Dedifferentiated amniotic fluid mesenchymal stem cell (primary cell): ENCODE measurements around the gene LAMP1.
A peak's percentile ranks its signal among the peaks of the same experiment; 100 is the strongest.
"Not testable (repeated sequence)": the region's sequence is repeated elsewhere in the genome, so short reads cannot be mapped to it uniquely, and the experiment has no call there.

Experiments used
- DNase-seq: peaks from one replicate; pipeline ENCODE4 v3.0.0-alpha.2; 2016; ENCODE audit errors: extremely low spot score

Gene LAMP1, protein sequence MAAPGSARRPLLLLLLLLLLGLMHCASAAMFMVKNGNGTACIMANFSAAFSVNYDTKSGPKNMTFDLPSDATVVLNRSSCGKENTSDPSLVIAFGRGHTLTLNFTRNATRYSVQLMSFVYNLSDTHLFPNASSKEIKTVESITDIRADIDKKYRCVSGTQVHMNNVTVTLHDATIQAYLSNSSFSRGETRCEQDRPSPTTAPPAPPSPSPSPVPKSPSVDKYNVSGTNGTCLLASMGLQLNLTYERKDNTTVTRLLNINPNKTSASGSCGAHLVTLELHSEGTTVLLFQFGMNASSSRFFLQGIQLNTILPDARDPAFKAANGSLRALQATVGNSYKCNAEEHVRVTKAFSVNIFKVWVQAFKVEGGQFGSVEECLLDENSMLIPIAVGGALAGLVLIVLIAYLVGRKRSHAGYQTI

DNA sequence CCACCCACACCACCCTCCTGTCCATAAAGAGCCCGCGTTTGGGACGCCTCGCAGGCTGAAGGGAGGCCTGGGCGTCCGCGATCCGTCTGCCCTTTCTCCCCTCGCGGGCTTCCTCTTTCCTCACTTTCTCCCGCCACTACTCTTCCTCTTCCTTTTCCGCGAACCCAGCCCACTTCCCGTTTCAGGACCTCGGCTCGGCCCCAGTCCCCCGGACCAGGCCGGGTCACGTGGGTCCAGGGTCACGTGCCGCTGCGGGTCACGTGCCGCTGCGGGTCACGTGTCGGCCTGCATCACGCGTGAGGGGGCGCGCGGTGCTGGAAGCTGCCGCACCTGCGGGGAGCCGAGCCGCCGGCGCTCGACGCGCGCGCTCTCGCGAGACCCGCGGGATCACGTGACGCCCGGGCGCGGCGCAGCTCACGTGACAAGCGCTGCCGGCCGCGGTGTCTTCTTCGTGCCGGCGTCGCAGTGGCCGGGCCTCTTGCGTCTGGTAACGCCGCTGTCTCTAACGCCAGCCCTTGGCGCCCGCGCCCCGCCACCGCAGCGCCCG lies at the start of gene LAMP1:
LAMP1 (plus strand) TSS at position 417 of the 547 bp plus-strand sequence. CDS start 196 bp downstream, outside the sequence.
- DNase-seq, result peak; percentile 90

DNA sequence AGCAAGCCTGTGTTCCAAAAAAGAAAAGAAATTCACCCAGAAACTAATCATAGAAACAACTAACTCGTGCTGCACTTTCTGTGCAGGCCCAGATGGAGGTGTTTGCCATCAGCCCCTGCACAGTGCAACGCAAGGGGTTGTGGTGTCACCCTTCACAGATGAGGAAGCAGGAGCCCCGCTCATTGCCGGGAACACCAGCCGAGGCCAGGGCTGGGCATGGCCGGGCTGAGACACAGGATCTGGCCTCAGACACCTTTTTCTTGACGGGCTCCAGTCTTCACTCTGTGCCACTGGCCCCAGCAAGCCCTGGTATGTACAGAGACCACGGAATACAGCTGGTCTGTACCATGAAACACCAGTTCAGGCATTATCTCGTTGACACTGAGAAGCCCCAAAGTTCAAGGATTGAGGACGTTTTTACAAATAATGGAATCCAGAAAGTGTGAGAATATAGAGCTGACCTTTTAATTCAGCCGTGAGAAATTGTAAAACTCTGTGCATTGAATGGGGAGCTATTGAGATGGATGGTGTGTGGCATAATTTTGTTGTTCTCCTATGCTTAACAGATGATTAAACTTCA lies 44.4 kb upstream of the LAMP1 start:
- DNase-seq, result no peak

DNA sequence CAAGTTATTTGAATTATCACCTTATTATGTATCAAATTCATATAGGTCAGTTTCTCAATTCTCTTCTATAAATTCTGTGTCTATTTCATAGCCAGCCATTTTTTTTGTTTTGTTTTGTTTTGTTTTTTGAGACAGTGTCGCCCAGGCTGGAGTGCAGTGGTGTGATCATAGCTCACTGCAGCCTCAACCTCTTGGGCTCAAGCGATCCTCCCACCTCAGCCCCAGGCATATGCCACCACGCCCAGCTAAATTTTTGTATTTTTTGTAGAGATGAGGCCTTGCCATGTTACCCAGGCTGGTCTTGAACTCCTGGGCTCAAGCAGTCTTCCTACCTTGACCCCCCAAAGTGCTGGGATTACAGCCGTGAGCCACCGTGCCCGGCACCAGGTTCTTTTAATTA lies 39.1 kb upstream of the LAMP1 start:
- not testable (repeated sequence) for DNase-seq

DNA sequence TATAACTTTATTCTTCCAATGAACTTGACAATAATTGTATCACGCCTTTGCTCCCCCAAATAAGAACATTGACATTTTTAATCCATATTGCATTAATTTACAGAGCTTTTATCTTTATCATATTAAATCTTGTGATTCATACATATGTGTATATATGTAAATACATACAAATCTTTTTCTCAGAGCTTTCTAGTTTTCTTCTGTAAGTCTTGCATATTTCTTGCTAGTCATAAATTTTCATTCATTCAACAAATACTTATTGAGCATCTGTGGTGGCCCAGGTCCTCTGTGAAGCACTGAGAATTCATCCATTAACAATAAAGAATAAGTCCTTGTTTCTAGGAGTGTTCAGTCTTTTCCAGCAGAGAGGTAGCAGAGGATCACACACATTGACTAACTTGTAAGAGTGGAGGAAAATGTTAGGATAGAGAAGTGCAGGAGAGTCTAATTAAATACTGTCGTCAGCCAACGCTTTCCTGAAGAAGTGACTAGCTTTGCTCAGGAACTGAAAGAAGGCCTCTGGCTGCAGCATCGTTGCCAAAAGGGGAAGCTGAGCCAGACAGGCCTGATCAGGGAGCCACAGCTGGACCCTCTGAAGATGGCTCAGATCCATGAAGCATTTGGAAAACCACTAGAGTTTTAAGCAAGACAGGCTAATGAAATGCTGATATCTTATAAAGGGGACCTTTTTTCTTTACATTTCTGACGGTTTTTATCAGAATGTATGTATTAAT lies 38.6 kb upstream of the LAMP1 start:
- no peak for DNase-seq

DNA sequence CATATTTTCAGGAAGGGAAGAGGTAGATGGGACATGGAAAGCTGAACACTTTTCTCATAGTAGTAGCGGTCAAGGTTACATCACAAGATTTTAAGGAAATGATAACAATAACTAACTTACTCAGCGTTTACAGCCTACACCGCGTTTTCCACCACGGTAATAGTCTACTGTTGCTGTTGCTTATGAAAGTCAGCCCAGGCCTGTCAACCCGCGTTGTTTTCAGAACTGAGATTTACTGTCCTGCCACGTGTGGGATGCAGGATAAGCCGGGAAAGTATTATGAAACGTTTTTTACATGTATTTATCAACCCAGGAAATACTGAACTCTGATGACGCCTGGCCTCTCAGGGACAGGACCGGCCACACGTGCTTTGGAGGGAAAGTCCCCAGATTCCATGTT lies 36.0 kb upstream of the LAMP1 start:
- no peak for DNase-seq

DNA sequence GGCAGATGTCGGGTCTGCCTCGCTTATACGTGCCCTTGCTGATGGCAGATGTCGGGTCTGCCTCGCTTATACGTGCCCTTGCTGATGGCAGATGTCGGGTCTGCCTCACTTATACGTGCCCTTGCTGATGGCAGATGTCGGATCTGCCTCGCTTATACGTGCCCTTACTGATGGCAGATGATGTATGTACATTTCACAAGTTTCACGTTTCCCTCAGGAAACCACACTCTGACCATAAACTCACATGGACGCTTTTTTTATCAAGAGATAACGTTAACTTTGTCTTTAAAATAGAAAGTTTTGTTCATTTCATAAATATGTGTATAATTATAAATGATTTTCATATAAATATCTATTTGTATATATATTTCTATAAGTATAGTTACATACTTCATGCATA lies 34.0 kb upstream of the LAMP1 start:
- not testable (repeated sequence) for DNase-seq

DNA sequence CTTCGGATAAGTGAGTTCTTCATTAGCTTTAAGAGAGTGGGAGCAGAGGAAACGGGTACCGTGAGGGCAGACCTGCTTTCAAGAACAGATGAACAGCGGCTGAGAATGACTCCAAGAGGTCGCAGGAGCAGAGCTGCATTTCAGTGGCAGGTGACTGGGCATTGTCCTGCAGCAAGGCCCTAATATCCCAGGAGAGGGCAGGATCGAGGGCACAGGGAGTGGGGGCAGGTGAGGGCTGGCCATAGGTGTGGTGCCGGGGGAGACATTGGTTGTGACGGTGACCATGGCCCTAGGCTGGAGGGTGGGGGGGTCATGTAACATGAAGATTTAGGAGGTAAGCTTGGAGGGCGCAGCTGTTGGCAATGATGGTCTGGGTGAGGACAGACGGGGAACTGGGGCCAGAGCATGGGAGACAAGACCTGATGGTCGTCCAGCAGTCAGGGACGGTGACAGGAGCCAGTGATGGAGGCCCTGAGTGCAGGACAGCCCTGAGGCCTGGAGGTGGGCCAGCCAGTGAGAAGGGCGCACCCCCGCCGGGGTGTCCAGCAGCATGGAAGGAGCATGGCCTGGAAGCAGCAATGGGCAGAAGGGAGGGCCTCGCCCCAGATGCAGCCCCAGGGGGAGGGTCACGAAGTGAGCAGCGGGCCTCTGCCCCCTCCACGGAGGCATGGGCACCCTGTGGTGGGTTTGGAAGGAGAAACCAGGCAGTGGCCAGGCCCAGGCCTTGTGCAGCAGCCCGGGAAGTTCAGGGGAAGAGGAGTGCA lies 29.2 kb upstream of the LAMP1 start:
- DNase-seq, result no peak

DNA sequence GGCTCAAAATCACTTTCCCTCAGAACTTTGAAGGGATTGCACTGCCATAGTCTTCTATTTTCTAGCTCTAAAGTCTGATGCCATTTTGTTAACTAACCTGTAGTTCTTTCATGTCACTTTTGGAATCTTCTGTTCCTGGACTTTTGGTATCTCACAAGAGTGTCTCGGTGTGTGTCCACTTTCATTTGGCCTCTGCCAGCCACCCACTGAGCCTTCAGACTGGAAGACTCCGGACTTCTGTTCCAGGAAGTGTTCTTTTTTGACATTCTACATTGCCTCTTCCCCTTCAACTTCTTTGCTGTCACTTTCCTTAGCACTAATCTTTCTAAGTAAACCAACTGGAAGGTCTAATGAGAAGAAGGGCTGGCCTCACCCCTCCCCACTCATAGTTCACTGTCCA lies 25.0 kb upstream of the LAMP1 start:
- no peak for DNase-seq

DNA sequence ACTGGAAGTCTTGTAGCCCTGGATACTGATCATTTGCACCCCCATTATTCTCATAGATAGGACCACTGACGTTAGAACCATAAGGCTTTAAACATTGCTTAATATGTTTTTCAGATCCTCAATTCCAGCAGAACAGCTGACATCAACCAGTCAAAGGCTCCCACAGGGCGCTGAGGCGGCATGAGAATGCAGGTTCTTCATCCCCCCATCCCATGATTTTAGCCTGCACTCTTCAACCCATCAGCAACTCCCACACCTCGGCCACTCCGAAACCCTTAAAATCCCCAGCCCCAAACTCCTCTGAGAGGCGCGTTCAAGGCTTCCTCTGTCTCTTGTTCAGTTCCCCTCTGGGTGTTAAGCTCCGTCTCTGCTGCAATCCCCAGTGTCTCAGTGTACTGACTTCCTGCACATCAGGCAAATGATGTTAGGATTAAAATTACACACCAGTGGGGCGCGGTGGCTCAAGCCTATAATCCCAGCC lies 24.3 kb upstream of the LAMP1 start:
- DNase-seq, result no peak

DNA sequence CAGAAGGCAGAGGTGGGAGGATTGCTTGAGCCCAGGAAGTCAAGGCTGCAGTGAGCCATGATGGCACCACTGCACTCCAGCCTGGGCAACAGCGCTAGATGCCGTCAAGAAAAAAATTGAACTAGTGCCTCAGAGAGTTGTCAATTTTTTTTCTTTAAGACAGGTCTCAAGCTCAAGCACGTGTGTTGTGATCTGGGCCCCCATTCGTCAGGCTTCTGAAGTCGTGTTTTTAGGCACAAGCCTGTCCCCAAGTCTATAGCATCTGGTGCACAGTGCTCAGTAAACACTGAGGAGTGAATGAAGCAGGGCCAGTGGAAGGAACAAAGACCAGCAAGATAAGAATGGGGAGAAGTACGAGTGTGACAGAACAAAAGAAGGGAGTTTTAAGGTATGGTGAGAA lies 23.7 kb upstream of the LAMP1 start:
- no peak for DNase-seq

DNA sequence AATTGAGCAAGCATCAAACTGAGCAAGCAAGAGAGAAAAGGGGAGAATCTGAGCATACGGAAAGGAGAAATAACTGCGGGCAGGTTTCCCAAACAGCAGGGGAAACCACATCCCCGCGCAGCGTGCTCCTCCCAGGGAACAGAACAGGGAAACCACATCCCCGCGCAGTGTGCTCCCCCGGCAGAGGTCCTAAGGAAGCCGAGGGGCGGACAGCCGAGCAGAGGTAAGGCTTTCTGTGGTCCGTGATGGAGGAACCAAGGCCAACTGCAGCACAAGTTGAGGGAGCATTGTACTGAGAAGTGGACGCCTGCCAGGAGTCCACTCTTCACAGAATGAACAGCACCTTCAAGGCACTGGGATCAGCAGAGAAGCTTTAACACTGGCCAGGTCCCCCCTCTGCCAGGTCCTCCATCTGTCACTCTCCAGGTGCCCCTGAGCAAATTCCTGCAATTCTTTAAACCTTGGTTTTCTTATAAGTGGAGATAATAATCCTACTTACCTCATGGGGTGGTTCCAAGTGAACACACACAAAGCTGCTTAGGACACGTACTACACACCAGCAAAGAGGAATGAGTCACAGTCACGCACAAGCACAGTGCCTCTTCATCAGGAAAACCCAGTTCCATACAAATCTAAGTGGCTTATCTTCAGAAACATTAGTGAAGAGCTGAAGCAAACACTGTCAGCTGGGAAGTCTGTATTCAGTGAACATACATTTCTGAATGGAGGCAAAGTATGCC lies 23.0 kb upstream of the LAMP1 start:
- no peak for DNase-seq

DNA sequence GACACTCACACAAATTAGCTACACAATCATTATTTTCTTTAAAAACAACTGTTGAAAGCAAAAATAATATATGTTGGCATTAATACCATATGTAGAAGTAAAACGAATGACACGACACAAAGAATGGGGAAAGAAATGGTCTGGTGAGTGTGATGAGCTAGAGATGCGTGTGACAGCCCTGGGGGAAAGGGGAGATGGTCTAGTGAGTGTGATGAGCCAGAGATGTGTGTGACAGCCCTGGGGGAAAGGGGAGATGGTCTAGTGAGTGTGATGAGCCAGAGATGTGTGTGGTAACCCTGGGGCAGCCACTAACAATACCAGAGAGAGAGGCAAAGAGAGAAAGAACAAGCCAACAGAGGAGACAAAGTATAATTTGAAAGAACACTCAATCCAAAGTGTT lies 22.3 kb upstream of the LAMP1 start:
- no peak for DNase-seq

DNA sequence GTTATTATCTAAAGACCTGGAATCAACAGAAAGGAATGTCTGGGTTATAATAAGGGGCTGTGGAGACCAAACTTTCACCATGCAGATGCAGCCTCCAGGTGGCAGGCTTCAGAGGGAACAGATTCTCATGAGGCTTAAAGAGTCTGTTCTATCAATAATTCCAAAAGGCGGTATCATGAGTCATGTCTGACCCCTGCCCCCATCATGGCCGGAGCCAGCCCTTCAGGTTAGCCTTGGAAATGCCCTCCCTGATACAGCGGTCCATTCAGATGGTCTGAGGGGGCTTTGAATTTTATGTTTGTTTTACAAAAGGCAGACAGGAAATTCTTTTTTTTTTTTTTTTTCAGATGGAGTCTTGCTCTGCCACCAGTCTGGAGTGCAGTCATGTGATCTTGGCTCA lies 21.7 kb upstream of the LAMP1 start:
- DNase-seq, result peak; percentile 44

DNA sequence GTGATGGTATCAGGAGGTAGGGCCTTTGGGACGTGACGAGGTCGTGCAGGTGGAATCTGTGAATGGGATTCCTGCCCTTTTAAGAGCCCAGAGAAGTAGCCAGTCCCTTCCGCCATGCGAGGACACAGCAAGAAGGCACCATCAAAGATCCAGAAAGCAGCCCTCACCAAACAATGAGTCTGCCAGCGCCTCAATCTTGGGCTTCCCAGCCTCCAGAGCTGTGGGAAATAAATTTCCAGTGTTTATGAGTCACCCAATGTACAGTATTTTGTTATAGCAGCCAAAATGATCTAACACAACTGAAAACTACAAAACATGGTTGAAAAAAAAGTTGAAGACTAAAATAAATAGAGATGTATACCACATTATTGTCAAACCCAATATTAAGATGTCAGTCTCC lies 16.9 kb upstream of the LAMP1 start:
- no peak for DNase-seq

DNA sequence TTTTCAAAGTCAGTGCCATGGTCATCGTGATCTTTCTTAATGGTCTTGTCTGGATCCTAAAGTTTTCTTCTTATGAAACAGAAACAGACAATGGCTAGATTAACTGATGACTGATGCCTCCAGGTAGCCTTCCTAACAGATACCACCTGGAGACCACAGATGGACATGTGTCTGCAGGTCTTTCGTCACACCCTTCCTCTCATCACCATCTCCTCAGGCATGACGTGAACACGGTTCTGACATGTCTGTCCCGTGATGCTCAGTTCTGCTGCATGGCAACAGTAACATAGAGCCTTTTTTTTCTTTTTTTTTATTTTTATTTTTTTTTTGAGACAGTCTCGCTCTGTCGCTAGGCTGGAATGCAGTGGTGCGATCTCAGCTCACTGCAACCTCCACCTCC lies 13.1 kb upstream of the LAMP1 start:
- no peak for DNase-seq

DNA sequence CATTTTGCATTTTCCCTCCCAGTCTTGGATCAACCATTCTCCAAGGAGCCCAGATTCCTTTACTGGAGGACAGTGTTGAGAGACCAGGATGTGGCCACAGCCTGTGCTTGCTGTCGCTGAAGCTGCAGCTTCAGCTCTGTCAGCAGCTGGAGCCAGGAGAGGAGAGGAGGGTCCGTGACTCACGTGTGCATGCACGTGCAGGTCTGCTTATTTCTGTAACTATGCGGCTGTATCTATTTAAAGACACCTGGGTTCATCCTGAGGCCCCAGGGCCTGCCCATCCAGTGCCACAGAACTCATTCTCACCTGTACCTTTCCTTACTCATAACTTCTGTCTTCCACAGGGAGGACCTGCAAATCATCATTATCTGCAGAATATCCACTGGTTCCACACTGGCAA lies 8.2 kb upstream of the LAMP1 start:
- DNase-seq, result no peak

DNA sequence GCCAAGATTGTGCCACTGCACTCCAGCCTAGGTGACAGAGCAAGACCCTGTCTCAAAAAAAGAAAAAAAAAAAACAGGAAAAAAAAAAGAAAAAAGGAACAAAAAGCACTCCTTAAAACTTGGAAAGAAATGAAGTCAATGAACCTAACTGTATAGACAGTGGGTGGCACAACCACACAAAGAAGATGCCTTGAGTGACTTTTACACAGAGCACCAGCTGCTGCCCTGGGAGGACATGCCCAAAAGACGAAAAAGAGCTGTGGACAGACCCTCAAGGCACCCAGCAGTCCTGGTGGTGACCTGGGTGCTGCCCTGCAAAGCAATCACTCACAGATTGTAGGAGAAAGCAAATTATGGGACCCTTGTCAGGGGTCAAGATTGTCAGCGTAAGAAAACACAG lies 5.9 kb upstream of the LAMP1 start:
- DNase-seq, result no peak

DNA sequence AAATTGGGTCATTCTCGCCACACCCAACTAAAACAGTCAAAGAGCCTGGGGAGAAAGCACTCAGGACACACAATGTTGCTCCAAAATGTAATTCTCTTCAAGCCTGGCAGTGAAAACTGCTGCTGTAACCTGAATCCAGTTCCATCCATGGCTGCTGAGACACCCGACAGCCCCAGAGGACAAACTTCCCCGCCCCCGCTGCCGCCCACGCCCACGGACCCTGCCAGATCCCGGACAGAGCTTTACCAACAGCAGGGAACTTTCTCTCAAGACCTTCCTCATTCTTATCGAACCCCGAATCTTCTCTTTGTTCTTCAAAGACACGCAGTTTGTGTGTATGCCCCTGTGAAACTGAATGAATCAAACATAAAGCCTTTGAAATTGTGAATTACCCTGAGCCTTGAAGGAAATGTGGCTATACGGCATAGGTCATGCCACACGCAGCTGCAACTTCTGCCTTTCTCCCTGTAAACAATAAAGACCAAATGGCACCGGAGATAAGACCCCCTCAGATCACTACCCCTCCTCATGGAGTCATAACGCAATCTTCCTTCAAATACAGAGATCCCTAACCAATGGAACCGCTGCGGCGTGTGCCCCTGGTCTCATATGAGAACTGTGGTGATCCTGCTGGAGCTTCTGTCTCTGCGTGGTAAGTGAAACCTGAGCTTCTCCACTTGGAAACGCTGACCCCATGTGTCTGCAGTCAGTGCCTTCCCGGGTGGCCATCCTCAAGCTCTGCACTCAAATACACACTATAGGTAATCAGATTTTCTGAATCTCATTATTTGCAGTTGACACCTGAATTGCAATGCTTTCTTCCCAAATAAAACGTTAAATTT lies 4.8 kb upstream of the LAMP1 start:
- peak; percentile 54 for DNase-seq

DNA sequence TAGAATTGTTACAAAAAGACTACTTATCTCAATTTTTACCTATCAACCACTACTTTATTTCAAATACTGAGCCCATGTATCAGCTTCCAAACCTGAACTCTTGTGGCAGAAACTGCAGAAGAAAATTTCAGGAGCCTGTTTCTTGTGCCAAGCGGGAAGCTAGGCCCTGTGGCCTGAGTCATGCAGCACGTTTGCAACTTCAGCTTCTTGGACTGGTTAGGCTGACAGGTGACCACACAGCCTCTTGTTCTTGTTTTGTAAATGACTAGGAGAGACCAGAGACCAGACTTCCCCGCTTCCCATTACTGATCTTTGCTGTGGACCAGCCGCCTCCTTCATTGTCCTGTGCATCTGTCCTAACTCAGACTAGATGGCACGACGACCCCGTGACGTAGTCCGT lies 3.4 kb upstream of the LAMP1 start:
- DNase-seq, result no peak

DNA sequence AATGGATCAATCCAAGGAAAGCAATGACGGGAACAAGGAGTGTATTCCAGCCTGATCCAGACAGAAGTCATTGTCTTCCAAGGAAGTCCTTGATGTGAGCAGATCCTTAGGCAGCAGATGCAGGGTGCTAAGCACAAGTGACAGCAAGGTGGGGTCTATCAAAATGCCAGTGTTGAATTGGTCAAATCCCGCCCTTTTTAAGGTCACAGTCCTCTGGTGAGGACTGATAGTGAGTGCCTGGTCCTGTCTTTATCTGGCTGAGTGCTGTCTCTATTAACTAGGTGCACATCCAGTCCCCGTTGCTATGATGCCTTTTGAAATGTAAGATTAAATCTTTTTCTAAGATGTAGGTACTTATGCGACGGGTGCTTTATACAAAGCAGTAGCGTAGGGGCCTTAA lies 1.3 kb upstream of the LAMP1 start:
- no peak for DNase-seq
